GM18909 (cell line): ENCODE measurements around the gene KIT.
A peak's percentile ranks its signal among the peaks of the same experiment; 100 is the strongest.

Experiments
- ATAC-seq: cut with Tn5 transposase; IDR thresholded peaks from one replicate; pipeline ENCODE4 v1.9.1; 2021; ENCODE audit warnings: mild to moderate bottlenecking; ENCODE audit not compliant: unreplicated experiment, poor library complexity

Gene KIT

GRCh38 chr4:54695788-54696187 is 38.0 kb downstream of the KIT start:
- no peak for ATAC-seq

- ATAC-seq = no peak
Observed at GRCh38 chr4:54696649-54697048, 38.9 kb downstream of the KIT start.

- no peak for ATAC-seq
Observed at GRCh38 chr4:54700986-54701385, 43.2 kb downstream of the KIT start.

- no peak for ATAC-seq
Observed at GRCh38 chr4:54703182-54703581, 45.4 kb downstream of the KIT start.

GRCh38 chr4:54707406-54707805 is 49.6 kb downstream of the KIT start:
- no peak for ATAC-seq

GRCh38 chr4:54708339-54709279 is 50.9 kb downstream of the KIT start:
- no peak for ATAC-seq

- peak; percentile 45 for ATAC-seq
Observed at GRCh38 chr4:54709400-54709799, 51.6 kb downstream of the KIT start.

- no peak for ATAC-seq
Observed at GRCh38 chr4:54712206-54712605, 54.4 kb downstream of the KIT start.

- no peak for ATAC-seq
Observed at GRCh38 chr4:54714631-54715030, 56.9 kb downstream of the KIT start.

GRCh38 chr4:54716478-54717065 is 58.8 kb downstream of the KIT start:
- no peak for ATAC-seq

GRCh38 chr4:54717694-54718093 is 59.9 kb downstream of the KIT start:
- no peak for ATAC-seq

GRCh38 chr4:54719378-54719777 is 61.6 kb downstream of the KIT start:
- ATAC-seq = no peak

- ATAC-seq = no peak
Observed at GRCh38 chr4:54723220-54723619, 65.5 kb downstream of the KIT start.

- no peak for ATAC-seq
Observed at GRCh38 chr4:54723820-54724219, 66.1 kb downstream of the KIT start.

GRCh38 chr4:54726907-54727306 is 69.2 kb downstream of the KIT start:
- peak; percentile 52 for ATAC-seq

- peak; percentile 54 for ATAC-seq
Observed at GRCh38 chr4:54727346-54727745, 69.6 kb downstream of the KIT start.

GRCh38 chr4:54728368-54728767 is 70.6 kb downstream of the KIT start:
- peak; percentile 33 for ATAC-seq

GRCh38 chr4:54729256-54729655 is 71.5 kb downstream of the KIT start:
- ATAC-seq = no peak

GRCh38 chr4:54730581-54730980 is 72.8 kb downstream of the KIT start:
- no peak for ATAC-seq

GRCh38 chr4:54731552-54731951 is 73.8 kb downstream of the KIT start:
- no peak for ATAC-seq

- no peak for ATAC-seq
Observed at GRCh38 chr4:54731976-54732375, 74.2 kb downstream of the KIT start.

- ATAC-seq = no peak
Observed at GRCh38 chr4:54737421-54737820, 79.7 kb downstream of the KIT start.
